Osteocyte (in vitro differentiated cells): ENCODE measurements around the gene TWNK. TPM values are rescaled to one million over a fixed set of nuclear protein-coding genes. Genes with fewer than 3 reads are reported as not detected.

ENCODE experiments used
- DNase-seq: peaks from one replicate; pipeline ENCODE4 v3.0.0; 2021; ENCODE audit warnings: mixed read lengths; ENCODE audit not compliant: unreplicated experiment; ENCODE audit errors: extremely low spot score
- H3K27ac Mint-ChIP-seq: one replicate; pipeline ENCODE4 v1.8.0; 2021; ENCODE audit warnings: mild to moderate bottlenecking, mixed read lengths; ENCODE audit not compliant: unreplicated experiment
- H3K27me3 Mint-ChIP-seq: one replicate; pipeline ENCODE4 v1.8.0; 2021; ENCODE audit warnings: mixed read lengths; ENCODE audit not compliant: unreplicated experiment
- H3K36me3 Mint-ChIP-seq: one replicate; pipeline ENCODE4 v1.8.0; 2021; ENCODE audit warnings: mixed read lengths; ENCODE audit not compliant: unreplicated experiment
- H3K4me1 Mint-ChIP-seq: one replicate; pipeline ENCODE4 v1.8.0; 2021; ENCODE audit warnings: mixed read lengths; ENCODE audit not compliant: unreplicated experiment
- H3K4me3 Mint-ChIP-seq: one replicate; pipeline ENCODE4 v1.8.0; 2021; ENCODE audit warnings: mild to moderate bottlenecking, moderate library complexity, mixed read lengths; ENCODE audit not compliant: unreplicated experiment
- H3K9me3 Mint-ChIP-seq: one replicate; pipeline ENCODE4 v1.8.0; 2021; ENCODE audit warnings: mixed read lengths; ENCODE audit not compliant: unreplicated experiment
- CTCF ChIP-seq: fragments of 200-600 bp; sonication (generic); IDR thresholded peaks from 2 replicates; pipeline ENCODE4 v1.5.0; 2021; ENCODE audit warnings: antibody characterized with exemption, mild to moderate bottlenecking, moderate library complexity
- total RNA-seq: library from RNA; stranded (reverse); gene quantifications from 2 replicates; pipeline ENCODE4 v1.2.1, GENCODE V29; 2021

TWNK gene
- total RNA-seq, 1 donor from 2014 or later, result 7.1 TPM

GRCh38 chr10:101021239-101021638 lies 33.9 kb downstream of the TWNK start:
- no peak overlapping the region for H3K4me3 Mint-ChIP-seq
- no peak for TF ChIP-seq CTCF
- H3K4me1 Mint-ChIP-seq, result peaks cover 10% of the 10 kb centered on the region
- H3K9me3 Mint-ChIP-seq, result no peaks in the 10 kb centered on the region
- no peak overlapping the region for H3K27ac Mint-ChIP-seq
- no peaks in the 10 kb centered on the region for H3K36me3 Mint-ChIP-seq
- no peaks in the 10 kb centered on the region for H3K27me3 Mint-ChIP-seq
- no peak for DNase-seq

GRCh38 chr10:101021692-101022251 lies 34.4 kb downstream of the TWNK start:
- Mint-ChIP-seq H3K4me3 (no peak overlapping the region), H3K9me3 (no peaks in the 10 kb centered on the region), H3K27ac (no peak overlapping the region), H3K4me1 (peaks cover 10% of the 10 kb centered on the region), H3K36me3 (no peaks in the 10 kb centered on the region), H3K27me3 (no peaks in the 10 kb centered on the region)
- no peak for TF ChIP-seq CTCF
- peak; percentile 80 for DNase-seq

DNA sequence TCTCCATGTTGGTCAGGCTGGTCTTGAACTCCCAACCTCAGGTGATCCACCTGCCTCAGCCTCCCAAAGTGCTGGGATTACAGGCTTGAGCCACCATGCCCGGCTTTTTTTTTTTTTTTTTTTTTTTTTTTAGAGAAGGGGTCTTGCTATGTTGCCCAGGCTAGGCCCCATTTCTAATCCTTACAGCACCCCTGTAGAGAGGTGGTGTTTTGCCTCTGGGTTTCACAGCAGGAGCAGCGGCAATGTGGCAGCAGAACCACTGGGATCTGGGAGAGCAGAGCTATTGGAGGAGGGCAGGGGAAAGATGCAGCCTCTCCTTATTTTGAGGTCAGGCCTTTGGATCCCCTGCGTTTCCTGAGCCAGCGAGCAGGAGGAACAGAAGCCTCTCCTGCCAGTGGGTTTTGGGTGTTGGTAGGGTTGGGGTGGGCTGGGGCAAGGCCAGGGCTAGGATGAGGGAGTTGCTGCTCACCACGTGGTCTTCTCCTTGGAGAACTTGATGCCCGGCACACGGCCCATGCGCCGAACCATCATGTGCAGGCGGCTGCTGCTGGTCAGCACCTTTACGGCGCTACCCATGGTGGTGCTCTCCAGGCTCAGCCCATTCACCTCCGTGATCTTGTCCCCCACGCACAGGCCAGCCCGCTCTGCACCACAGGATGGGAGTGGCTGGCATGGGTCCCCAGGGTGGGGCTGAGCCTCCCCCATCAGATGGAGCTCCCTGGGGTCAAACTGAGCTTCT lies 35.8 kb downstream of the TWNK start:
- H3K4me3 Mint-ChIP-seq, result no peak overlapping the region
- H3K9me3 Mint-ChIP-seq, result no peaks in the 10 kb centered on the region
- H3K27me3 Mint-ChIP-seq, result no peaks in the 10 kb centered on the region
- H3K36me3 Mint-ChIP-seq, result no peaks in the 10 kb centered on the region
- no peak for DNase-seq
- no peak for TF ChIP-seq CTCF
- no peak overlapping the region for H3K27ac Mint-ChIP-seq
- H3K4me1 Mint-ChIP-seq, result peaks cover 10% of the 10 kb centered on the region

DNA sequence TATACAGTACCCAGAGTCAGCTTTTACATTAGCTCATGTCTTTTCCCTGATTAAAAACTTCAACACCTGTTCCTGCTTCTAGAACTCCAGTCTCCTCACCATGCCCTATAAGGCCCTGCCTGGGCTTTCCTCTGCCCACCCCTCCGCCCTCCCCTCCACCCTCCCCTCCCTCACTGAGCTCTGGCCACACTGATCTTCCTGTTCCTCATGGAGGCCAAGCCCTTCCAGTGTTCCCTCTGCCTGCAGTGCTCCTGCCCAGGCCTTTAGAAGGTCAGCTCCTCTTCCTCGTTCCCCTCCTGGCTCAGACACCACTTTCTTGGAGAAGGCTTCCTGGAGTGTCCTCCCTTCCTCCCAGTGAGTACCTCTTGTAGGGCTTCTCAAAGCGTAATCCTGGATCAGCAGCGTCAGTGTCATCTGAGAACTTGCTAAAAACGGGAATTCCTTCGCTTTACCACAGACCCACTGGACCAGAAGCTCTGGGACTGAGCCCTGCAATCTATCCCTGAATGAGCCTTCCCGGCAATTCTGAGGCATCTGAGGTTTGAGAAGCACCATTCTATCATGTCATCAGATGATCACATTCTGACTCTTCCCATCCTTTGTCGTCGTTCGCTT lies 39.9 kb downstream of the TWNK start:
- no peaks in the 10 kb centered on the region for H3K9me3 Mint-ChIP-seq
- no peak for DNase-seq
- TF ChIP-seq CTCF, result no peak
- H3K36me3 Mint-ChIP-seq, result no peaks in the 10 kb centered on the region
- H3K27ac Mint-ChIP-seq, result no peak overlapping the region
- no peak overlapping the region for H3K4me3 Mint-ChIP-seq
- H3K4me1 Mint-ChIP-seq, result peaks cover 8% of the 10 kb centered on the region
- no peaks in the 10 kb centered on the region for H3K27me3 Mint-ChIP-seq
